GM18907 (cell line): Measurements from ENCODE around the gene SLC35F1.
"Not testable (repeated sequence)": the region's sequence is repeated elsewhere in the genome, so short reads cannot be mapped to it uniquely, and the experiment has no call there.

ENCODE experiments used
- ATAC-seq: cut with Tn5 transposase; IDR thresholded peaks from one replicate; pipeline ENCODE4 v1.9.1; 2021; ENCODE audit warnings: mild to moderate bottlenecking, moderate library complexity; ENCODE audit not compliant: unreplicated experiment

Gene SLC35F1

DNA sequence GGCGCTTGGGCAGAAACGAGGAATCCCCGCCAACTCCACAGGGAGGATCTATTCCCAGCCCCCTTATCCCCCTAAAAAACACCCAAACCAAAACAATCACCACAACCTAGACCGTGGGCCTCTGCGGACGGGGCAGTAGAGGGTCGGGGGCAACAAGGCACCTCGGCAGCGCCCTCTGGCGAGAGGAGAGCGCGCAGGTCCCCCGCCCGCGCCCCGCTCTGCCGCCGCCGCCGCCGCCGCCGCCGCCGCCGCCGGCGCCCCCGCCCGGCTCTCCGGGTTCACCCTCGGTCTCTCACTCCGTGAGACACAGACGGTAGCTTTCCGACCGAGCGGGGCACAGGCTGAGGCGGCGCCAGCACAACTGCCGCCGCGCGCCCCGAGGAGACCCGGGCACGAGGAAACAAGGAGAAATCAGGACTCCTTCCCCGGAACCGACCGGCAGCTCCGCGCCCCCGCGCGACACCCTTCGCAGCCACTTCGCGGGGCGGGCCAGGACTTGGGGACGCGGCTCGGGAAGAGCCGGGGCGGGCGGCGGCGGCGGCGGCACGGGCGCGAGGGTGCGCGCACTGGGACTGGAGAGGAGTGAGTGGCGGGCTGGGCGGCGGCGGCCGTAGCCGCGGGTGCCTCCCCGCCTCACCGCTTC, at the start of gene SLC35F1:
Gene SLC35F1, plus strand, starts transcription at position 307 of the 643 bp plus-strand sequence.
- ATAC-seq, result peak; percentile 74

DNA sequence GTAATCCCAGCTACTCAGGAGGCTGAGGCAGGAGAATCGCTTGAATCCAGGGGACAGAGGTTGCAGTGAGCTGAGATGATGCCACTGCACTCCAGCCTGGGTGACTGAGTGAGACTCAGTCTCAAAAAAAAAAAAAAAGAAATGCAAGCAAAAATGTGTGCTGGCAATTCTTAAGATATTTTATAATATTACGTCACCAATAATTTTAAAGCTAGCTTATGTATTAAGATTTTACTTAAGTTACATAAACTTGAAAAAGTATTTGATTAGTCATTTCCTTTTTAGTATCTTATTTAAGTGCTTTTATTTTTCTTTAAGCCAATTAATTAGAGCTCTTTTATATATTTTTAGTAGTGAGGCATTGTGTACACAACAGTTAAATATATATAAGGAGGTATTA, 48.5 kb upstream of the SLC35F1 start:
- ATAC-seq, result not testable (repeated sequence)

DNA sequence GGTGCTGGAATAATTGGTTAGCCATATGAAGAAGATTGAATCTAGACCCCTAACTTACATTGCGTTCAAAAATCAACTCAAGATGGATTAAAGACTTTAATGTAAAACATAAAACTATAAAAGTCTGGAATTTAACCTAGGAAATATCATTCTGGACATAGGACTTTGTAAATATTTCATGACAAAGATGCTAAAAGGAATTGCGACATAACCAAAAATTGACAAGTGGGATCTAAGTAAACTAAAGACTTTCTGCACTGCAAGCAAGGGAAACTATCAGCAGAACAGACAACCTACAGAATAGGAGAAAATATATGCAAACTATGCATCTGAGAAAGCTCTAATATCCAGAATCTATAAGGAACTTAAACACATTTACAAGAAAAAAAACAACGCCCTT, 45.5 kb upstream of the SLC35F1 start:
- ATAC-seq, result no peak

DNA sequence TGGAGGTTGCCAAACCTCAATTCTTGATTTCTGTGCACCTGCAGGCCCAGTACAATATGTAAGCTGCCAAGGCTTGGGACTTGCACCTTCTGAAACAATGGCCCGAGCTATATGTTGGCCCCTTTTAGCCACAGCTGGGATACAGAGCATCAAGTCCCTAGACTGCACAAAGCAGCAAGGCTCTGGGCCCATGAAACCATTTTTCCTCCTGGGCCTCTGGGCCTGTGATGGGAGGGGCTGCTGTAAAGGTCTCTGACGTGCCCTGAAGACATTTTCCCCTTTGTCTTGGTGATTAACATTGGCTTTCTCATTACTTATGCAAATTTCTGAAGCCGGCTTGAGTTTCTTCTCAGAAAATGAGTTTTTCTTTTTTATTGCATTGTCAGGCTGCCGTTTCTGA, 40.5 kb upstream of the SLC35F1 start:
- ATAC-seq, result no peak

DNA sequence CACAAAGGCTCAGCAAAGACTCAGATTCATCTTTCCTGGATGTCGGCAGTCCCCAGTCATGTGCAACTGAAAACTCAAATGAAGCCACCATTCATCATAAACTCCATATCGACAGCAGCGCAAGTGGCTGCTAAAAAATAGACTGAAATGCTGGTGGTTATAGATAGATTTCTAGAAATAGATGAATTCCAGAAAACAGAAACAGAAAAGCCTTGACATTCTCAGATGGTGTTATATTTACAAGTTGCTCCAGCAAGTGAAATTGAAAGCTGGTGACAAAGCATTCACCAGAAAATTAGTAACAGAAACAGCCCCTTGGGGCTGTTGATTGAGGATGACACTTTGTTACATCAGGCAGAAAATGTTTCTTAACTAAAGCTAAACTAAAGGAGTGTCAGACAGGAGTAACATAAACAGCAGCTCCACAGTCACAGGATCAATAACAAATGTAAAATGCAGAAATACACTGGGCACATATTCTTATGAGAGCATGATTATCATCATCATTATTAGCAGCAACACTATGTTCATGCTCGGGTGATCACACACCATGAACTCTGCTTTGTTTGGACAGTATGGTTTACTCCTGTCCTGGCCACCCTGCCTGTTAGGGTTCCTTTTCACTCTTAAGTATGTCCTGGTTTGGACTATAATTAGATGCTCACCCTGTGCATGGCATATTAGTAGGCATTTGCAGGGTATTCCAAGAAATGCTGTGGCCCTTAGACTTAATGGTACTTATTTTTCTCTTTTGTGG, 36.4 kb upstream of the SLC35F1 start:
- peak; percentile 85 for ATAC-seq

DNA sequence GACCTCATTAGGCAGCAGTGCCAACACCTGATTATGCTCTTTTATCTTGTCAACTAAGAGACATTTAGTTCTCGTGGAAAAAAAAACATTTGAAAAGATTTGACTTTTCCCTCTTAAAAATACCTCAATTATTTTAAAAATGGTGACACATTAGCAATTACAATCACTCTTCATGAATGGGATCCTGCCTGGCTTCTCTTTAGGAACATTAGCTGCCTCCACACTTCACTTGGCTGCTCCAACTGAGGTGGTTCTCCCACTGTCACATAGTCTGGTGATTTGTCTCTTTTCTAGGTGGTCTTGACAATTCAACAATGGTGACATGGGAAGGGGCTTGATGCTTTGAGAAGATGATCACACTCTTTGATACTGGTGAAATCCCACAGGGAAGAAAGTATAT, 26.2 kb upstream of the SLC35F1 start:
- no peak for ATAC-seq

DNA sequence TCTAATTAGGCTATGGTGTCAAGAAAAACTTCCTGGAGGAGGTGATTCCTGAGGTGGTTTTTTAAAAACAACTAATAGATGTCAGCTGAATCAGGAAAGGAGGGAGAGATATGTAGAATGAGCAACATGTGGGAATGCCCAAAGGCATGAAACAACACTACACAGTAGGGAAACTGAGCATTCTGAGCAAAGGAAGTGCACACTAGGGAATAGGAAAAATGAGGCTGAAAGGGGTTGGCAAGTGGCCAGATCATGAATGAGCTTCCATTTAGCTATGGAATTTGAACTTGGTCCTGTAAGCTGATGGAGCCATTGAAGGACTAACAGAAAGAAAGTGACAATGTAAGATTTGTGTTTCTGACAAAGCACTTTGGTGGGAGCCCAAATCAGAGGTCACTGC, 16.9 kb upstream of the SLC35F1 start:
- no peak for ATAC-seq

DNA sequence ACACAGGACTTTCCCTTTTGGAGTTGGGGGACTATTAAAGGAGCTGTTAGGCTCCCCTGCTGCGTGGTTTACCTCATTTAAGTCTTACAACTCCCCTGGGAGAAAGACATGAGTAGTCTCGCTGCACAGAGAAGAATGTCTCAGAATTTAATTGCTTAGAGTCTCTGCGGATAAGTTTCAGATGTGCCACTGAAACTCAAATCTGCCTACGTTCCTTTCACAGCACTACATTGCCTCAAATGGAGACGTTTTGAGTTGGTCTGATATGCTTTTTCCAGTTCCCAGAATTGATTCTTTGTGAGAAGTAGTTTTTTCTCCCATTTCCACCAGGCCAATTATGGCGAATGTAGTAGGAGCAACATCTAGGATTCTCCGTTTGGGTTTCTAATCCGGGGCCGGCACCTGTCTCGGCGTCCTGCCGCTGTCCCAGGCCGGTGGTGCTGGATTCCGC, 532 bp upstream of the SLC35F1 start:
- peak; percentile 35 for ATAC-seq

DNA sequence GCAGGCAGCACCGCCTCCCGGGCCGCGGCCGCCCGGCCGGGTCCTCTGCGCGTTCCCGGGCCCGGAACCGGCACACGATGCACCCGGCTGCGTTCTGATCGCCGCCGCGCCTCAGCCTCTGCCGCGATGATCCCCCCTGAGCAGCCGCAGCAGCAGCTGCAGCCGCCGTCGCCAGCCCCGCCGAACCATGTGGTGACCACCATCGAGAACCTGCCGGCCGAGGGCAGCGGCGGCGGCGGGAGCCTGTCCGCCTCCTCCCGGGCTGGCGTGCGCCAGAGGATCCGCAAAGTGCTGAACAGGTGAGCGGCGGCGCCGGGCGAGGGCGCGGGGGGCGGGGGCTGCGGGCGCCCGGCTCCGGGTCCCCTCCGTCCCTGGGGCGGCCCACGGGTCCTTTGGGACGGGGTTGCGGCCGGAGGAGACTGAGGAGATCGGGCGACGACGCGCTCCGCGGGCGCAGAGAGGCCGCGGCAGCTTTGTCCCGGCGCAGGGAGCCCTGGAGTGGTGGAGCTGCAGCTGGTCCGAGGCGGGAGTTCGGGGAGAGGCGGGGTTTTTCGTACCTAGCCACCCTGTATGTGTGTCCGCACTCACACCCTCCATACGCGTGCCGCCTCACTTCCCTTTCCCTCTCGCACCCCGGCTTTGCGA, 659 bp downstream of the SLC35F1 start:
- ATAC-seq, result peak; percentile 20

DNA sequence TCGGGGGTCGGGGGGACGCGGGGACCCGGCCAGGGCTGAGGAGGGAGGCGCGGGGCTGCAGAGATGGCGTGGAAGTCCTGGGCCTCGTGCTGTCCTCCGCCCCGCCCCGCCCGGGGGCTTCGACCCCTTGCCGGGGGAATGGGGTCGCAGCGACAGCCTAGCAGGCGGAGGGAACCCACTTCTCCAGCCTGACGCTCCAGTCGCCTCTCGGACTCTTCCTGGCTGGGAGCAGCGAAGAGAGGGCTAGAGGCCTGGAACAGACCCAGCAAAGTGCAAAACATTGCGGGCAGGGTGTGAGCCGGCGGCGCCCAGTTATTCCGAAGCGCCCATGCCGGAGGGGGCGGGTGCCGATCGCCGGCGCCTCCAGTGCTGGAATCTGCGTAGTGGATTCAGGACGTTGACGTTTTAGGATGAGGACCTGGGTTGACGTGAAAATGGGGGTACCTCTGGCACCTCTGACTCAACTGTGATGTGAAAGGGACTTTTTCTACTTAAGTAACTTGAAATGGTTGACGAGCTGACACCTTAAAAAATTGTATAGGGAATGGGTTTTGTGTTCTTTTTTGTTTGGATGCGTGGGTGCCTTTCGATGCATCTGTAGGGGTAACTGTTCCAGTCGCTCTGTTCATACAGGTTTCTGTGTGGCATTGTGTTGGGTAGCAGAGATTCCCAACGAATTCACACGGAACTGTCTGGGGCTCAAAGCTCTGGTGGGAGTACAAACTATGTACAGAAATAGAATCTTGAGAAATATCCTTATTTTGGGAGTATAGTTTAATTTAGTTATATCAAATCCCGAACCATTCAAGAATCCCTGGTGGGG, 1.4 kb downstream of the SLC35F1 start:
- ATAC-seq, result no peak

DNA sequence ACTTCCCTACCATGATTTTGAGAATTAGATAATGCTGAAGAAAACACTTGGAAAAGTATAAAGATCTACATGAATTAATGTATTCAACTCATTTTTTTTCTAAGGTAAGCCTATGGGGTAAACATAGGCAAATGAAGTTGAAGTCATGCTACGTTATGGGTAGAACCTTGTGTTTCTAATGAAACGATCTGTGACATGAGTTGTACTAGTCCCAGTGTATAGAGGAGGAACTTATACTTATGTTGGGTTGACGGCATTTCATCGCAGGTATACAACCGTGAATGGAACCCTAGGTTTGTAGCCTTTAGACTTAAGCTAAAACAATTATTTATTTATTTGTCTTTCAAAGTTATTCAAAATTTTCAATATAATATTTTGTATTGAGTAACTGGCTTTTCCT, 2.6 kb downstream of the SLC35F1 start:
- ATAC-seq, result no peak

DNA sequence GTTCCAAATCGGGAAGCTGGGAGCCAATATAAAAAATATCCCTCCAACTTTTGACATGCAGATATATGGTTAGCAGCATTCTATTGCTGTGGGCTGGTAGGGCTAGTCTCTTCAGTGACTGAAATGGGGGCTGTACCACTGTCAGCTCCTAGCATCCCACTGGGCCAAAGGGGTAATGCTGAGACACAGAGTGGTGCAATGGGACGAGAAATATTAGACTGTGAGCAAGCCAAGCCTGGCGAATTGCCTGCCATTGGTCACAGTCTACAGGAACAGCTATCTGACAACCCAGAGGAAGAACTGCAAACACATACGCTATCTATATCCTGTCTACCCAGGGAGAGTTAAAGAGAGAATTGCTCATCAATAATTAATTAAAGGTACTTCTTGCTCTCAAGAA, 3.5 kb downstream of the SLC35F1 start:
- ATAC-seq, result no peak

DNA sequence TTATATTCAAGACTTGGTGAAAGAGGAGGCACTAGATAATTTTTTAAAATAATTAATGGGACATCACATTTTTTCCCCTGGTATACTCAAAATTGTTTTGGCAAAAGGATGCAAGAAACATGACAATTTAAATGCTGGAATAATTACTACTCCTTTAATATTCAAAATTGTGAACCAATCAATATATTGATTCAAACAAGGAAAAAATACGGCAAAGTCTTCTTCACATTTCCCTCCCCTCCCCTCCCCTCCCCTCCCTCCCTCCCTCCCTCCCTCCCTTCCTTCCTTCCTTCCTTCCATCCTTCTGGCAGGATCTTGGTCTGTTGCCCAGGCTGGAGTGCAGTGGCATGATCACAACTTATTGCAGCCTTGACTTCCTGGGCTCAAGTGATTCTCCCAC, 4.1 kb downstream of the SLC35F1 start:
- no peak for ATAC-seq

DNA sequence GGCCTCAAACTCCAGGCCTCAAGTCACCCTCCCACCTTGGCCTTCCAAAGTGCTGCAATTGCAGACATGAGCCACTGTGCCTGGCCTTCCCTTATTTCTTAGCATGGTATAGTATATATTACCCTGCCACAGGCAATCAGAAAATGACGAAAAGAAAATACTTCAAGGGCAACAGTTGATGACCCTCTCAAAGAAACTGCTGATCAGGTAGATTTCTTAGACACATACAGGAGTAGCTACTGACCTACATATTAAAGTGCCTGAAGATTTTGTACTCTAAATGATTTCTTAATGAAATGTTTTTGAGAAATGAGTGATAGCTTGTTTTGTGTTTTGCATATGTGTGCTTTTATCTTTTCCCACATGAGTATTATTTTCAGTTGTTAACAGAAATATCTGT, 4.6 kb downstream of the SLC35F1 start:
- ATAC-seq, result no peak

DNA sequence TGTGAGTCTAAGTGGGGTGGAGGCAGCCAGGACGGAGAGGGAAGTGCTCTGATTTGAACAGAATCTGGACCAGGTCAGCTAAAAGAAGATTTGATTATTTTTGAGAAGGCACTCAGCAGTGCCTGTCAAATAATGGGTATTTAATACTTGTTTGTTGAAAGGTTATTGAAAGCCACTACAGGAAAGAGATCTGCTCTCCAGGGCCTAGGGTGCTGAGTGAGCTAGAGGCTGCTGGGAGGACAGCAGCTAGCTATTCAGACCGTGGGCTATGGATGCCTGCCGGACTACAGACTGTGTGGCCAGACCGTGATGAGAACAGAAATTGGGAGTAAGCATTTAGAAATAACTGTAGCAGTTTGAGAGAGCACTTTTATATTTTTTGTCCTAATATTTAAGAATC, 8.8 kb downstream of the SLC35F1 start:
- no peak for ATAC-seq

DNA sequence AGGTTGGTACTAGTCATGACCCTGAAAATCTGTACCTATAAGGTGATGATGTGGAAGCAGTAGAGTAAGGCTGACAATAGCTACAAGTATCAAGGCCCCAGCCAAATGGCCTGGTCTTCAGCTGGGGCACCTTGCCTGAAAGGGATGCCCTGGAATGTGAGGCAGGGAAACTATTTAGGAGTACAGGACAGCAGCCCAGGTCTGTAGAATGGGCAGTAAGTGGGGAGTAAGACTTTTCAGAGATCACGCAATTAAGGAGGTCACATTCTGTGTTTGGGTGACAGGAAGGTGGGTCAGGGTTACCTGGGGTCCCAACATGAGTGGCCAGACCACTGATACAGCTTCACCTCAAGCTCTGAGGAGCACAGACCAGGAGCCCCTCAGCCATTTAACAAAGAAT, 9.4 kb downstream of the SLC35F1 start:
- ATAC-seq, result no peak

DNA sequence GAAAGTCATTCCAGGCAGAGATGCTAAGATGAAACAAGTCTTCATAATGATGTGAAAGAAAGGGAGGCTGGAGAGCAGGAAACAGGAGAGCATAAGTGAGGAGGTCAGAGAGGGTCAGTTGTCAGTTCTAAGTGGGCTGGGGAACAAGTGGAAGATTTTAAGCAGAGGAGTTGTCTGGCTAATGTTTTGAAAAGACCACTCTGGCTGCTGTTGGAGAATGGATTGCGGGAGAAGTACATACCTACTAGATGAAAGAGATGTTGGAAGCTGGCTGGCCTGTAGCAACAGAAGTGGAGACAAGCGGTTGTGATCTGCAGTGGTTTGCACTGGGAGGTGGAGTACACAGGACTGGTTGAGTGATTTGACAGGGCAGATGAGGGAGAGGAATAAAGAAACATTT, 10.1 kb downstream of the SLC35F1 start:
- no peak for ATAC-seq

DNA sequence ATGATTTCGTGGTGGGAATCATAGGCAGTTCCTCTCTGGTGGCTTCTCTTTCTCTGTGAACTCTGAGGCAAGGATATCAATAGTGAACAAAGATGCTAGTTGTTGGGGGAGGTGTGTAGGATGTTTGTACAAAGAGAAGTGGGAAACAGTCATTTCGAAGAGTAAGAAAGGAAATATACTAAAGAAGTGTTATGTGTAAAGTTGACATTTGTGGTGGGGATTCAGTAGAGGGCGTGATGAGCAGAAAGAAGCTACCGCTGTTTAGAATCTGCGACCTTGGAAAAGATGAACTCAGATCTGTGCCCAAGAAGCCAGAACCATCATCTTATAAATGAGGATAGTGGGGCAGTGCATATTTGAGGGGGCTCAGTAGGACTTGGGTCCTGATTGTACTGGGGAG, 11.4 kb downstream of the SLC35F1 start:
- ATAC-seq, result no peak

DNA sequence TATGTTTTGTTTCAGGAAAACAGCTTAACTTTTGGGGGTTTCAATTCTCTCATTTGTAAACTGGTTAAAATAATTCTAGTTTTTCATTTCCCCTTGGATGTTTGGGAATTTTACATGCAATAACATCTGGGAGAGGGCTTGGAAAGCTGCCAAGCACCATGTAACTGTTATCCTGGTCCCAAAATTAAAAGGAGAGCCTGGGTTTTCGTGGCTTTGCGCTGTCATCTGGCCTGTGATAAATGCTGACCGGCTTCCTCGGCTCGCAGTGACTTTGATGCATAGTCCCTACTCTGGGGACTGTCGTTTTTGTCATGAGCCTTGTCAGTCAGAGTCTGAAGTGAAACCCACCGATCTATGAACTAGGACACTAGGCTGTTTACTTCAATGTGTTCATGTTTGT, 12.2 kb downstream of the SLC35F1 start:
- ATAC-seq, result no peak

DNA sequence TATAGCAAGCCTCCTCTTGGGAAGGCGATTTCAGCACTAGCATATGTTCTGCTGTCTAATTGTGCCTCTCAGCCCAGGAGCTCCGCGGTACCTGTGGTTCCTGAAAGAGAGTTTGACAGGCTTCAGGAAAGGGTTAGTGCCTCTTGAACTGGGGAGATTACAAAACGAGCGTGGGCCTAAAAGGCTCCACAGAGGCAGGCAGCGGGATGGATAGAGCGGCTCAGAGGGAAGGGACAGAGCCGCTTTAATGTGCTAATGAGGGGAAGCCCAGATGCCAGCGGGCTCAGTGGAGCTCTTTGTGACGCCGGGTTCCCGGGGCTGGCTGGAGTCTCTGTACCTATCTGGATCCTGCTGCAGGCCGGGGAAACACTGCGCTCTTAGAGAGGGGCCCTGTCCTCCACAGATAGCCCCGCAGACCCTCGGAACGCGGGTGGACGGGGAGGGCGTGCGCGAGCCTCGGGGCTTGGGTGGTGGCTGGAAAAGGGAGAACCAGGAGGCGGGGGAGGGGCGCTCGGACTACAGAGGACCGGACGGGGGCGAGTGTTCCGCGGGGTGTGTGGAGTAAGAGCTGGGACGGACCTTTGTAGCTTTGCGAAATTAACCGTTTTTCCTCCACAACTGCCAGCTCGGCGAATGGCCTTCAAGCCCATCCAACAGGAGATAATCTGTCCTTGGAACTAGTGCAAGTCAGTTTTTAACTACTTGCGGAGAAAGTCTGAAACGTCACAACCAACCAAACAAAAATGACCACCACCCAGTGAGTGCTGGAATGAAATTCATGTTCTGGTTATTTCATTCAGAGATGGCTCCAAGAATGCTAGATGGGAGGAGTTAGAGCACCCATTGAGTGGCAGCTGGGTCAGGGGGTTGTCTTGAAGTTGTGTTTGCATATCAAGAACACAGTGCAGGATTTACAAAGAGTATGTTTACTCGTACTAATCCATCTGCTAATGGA, 13.0 kb downstream of the SLC35F1 start:
- no peak for ATAC-seq
